Liver (tissue), 9 donors: ENCODE data around the gene PAK1. TPM values are rescaled to one million over a fixed set of nuclear protein-coding genes. Genes with fewer than 3 reads are reported as not detected.

Experiments
- DNase-seq: peaks from one replicate; pipeline ENCODE4 v3.0.0-alpha.2; 2017; ENCODE audit warnings: low spot score
- H3K27ac ChIP-seq, 2 donors: one replicate each; pipeline ENCODE4 v1.7.0; 2013; ENCODE audit warnings: inconsistent platforms in 2 of 2, low read length in 2 of 2, control low read depth in 1 of 2, low read depth in 1 of 2, mild to moderate bottlenecking in 1 of 2
- H3K27me3 ChIP-seq, 4 donors: one replicate each; pipeline versions ENCODE4 v1.6.1 to v1.7.0; 2013; ENCODE audit warnings: low read length in 3 of 4, inconsistent platforms in 1 of 4, mild to moderate bottlenecking in 1 of 4, moderate library complexity in 1 of 4; ENCODE audit not compliant: control insufficient read depth in 4 of 4, insufficient read depth in 4 of 4
- H3K36me3 ChIP-seq, 4 donors: one replicate each; pipeline versions ENCODE4 v1.6.1 to v1.7.0; 2013; ENCODE audit warnings: low read length in 3 of 4, mild to moderate bottlenecking in 3 of 4, low read depth in 1 of 4, moderate library complexity in 1 of 4; ENCODE audit not compliant: control insufficient read depth in 4 of 4, insufficient read depth in 3 of 4
- H3K4me1 ChIP-seq, 4 donors: one replicate each; pipeline versions ENCODE4 v1.6.1 to v1.7.0; 2013; ENCODE audit warnings: low read length in 3 of 4, mild to moderate bottlenecking in 3 of 4, moderate library complexity in 1 of 4; ENCODE audit not compliant: control insufficient read depth in 4 of 4, insufficient read depth in 4 of 4
- H3K4me3 ChIP-seq, 3 donors: one replicate each; pipeline versions ENCODE4 v1.6.1 to v1.7.0; 2013; ENCODE audit warnings: low read length in 3 of 3, control low read depth in 1 of 3, low read depth in 1 of 3, mild to moderate bottlenecking in 1 of 3
- H3K9ac ChIP-seq, 2 donors: one replicate each; pipeline ENCODE4 v1.7.0; 2013; ENCODE audit warnings: low read length in 2 of 2, mild to moderate bottlenecking in 2 of 2, moderate library complexity in 2 of 2, control low read depth in 1 of 2, low read depth in 1 of 2
- H3K9me3 ChIP-seq, 4 donors: one replicate each; pipeline versions ENCODE4 v1.6.1 to v1.7.0; 2013; ENCODE audit warnings: low read length in 3 of 4; ENCODE audit not compliant: control insufficient read depth in 4 of 4
- ATF3 ChIP-seq: IDR thresholded peaks from 2 replicates; pipeline ENCODE4 v1.6.1; 2016; ENCODE audit warnings: antibody characterized with exemption
- CTCF ChIP-seq: fragments of 150-350 bp; IDR thresholded peaks from 2 replicates; pipeline ENCODE4 v1.5.1; 2017; ENCODE audit warnings: improper control_type of control experiment, low read depth, low read length; ENCODE audit not compliant: missing input control
- EGR1 ChIP-seq, 2 donors: IDR thresholded peaks; 2 replicates each; pipeline ENCODE4 v1.6.1; 2016 to 2018; ENCODE audit warnings: antibody characterized with exemption in 2 of 2, low read depth in 2 of 2
- FOXA1 ChIP-seq: IDR thresholded peaks from 2 replicates; pipeline ENCODE4 v1.6.1; 2016; ENCODE audit warnings: antibody characterized with exemption
- FOXA2 ChIP-seq: IDR thresholded peaks from 2 replicates; pipeline ENCODE4 v1.6.1; 2016; ENCODE audit warnings: antibody characterized with exemption
- GABPA ChIP-seq, 2 donors: IDR thresholded peaks in 1 of 2; conservative IDR thresholded peaks in 1 of 2; 2 replicates each; pipeline ENCODE4 v1.6.1; 2016; ENCODE audit warnings: antibody characterized with exemption in 2 of 2, mild to moderate bottlenecking in 1 of 2, moderate library complexity in 1 of 2
- HNF4A ChIP-seq, 2 donors: conservative IDR thresholded peaks; 2 replicates each; pipeline ENCODE4 v1.6.1; 2016; ENCODE audit warnings: antibody characterized with exemption in 2 of 2, mild to moderate bottlenecking in 2 of 2
- HNF4G ChIP-seq: IDR thresholded peaks from 2 replicates; pipeline ENCODE4 v1.6.1; 2016; ENCODE audit warnings: antibody characterized with exemption
- JUND ChIP-seq, 2 donors: IDR thresholded peaks; 2 replicates each; pipeline ENCODE4 v1.6.1; 2016; ENCODE audit warnings: antibody characterized with exemption in 2 of 2
- MAX ChIP-seq: IDR thresholded peaks from 2 replicates; pipeline ENCODE4 v1.6.1; 2016; ENCODE audit warnings: antibody characterized with exemption
- NR2F2 ChIP-seq: IDR thresholded peaks from 2 replicates; pipeline ENCODE4 v1.6.1; 2016; ENCODE audit warnings: antibody characterized with exemption
- RAD21 ChIP-seq, 2 donors: IDR thresholded peaks; 2 replicates each; pipeline ENCODE4 v1.6.1; 2016; ENCODE audit warnings: antibody characterized with exemption in 2 of 2, mild to moderate bottlenecking in 2 of 2
- REST ChIP-seq: IDR thresholded peaks from 2 replicates; pipeline ENCODE4 v1.6.1; 2016; ENCODE audit warnings: antibody characterized with exemption, mild to moderate bottlenecking
- RXRA ChIP-seq, 2 donors: IDR thresholded peaks; 2 replicates each; pipeline ENCODE4 v1.6.1; 2017 to 2018; ENCODE audit warnings: antibody characterized with exemption in 2 of 2, mild to moderate bottlenecking in 1 of 2
- SP1 ChIP-seq: IDR thresholded peaks from 2 replicates; pipeline ENCODE4 v1.6.1; 2018; ENCODE audit warnings: antibody characterized with exemption, mild to moderate bottlenecking
- TAF1 ChIP-seq: conservative IDR thresholded peaks from 2 replicates; pipeline ENCODE4 v1.6.1; 2016; ENCODE audit warnings: antibody characterized with exemption, mild to moderate bottlenecking
- YY1 ChIP-seq: IDR thresholded peaks from 2 replicates; pipeline ENCODE4 v1.6.1; 2016; ENCODE audit warnings: antibody characterized with exemption, mild to moderate bottlenecking
- ZBTB33 ChIP-seq: IDR thresholded peaks from 2 replicates; pipeline ENCODE4 v1.6.1; 2016; ENCODE audit warnings: antibody characterized with exemption
- WGBS: extraction: QIAGEN DNeasy Blood & Tissue Kit; methylation state at CpG from one replicate; pipeline ENCODE4 v1.1.7; 2013; 5-methylcytosine and 5-hydroxymethylcytosine counted together
- polyA plus RNA-seq, 2 donors: library from polyadenylated mRNA; stranded (reverse) in 1 of 2; unstranded in 1 of 2; fragments of 200-250 nt in 1 of 2; fragments of >200 nt in 1 of 2; fragmentation: Nextera tagmentation in 1 of 2; extraction: Ambion mirVana in 1 of 2; gene quantifications; one replicate each; pipeline versions ENCODE4 v1.2.1 to v1.2.3, GENCODE V29; 2013 to 2015
- total RNA-seq, 2 donors: library from RNA; depleted of rRNA; stranded (reverse); fragments of >200 nt; gene quantifications; one replicate each; pipeline ENCODE4 v1.2.3, GENCODE V29; 2014
- donor health status: healthy.
- donor health status: healthy.
- donor health status: healthy.
- donor health status: healthy.
- donor health status: healthy.

The PAK1 gene
- total and polyA plus RNA-seq, 4 donors = 3.6 to 24.9 (median 7.4) TPM

- Histone ChIP-seq H3K4me3 (no peak overlapping the region), H3K27ac (no peak overlapping the region), H3K27me3 (no peaks in the 10 kb centered on the region), H3K4me1 (no peaks in the 10 kb centered on the region), H3K36me3 (no peaks in the 10 kb centered on the region), H3K9ac (no peak overlapping the region), H3K9me3 (no peaks in the 10 kb centered on the region)
- WGBS = 95% methylated on average over 3 of the region's 3 CpGs
- TF ChIP-seq HNF4G (no peak), JUND (IDR thresholded peaks at IDR 0.05) (no peak), HNF4A (conservative IDR thresholded peaks at IDR 0.05) (no peak), SP1 (no peak), NR2F2 (no peak), YY1 (no peak), RXRA (IDR thresholded peaks at IDR 0.05) (no peak), ZBTB33 (no peak), EGR1 (IDR thresholded peaks at IDR 0.05; ENCODE audit: low read depth in 2 of 2) (no peak), TAF1 (no peak), FOXA1 (no peak), GABPA (IDR thresholded peaks at IDR 0.05 in 1 of 2, conservative IDR thresholded peaks at IDR 0.05 in 1 of 2) (no peak), MAX (no peak), REST (no peak), RAD21 (IDR thresholded peaks at IDR 0.05) (no peak), FOXA2 (no peak), ATF3 (no peak), CTCF (no peak)
- no peak for DNase-seq
These were observed 43.9 kb upstream of the PAK1 start for GRCh38 chr11:77517753-77518152.

GRCh38 chr11:77517226-77517625 is 43.3 kb upstream of the PAK1 start:
- WGBS = 94% methylated on average over 2 of the region's 2 CpGs
- Histone ChIP-seq H3K4me3 (no peak overlapping the region), H3K27ac (no peak overlapping the region), H3K36me3 (no peaks in the 10 kb centered on the region), H3K4me1 (no peaks in the 10 kb centered on the region), H3K27me3 (no peaks in the 10 kb centered on the region), H3K9ac (no peak overlapping the region), H3K9me3 (no peaks in the 10 kb centered on the region)
- DNase-seq = no peak
- TF ChIP-seq HNF4G = no peak
- no peak for TF ChIP-seq ATF3
- no peak for TF ChIP-seq CTCF
- no peak for TF ChIP-seq EGR1 (IDR thresholded peaks at IDR 0.05; ENCODE audit: low read depth in 2 of 2)
- TF ChIP-seq REST = no peak
- TF ChIP-seq SP1 = no peak
